Measurements from ENCODE around the gene OR8B8.

The OR8B8 gene

GRCh38 chr11:124474079-124474478 lies 28.6 kb upstream of the OR8B8 start:
- H4K20me1 ChIP-seq (ENCODE audit: insufficient read depth): no peaks in the 10 kb centered on the region
- no peaks in the 10 kb centered on the region for H3K4me1 ChIP-seq (ENCODE audit: low read depth, poor library complexity, severe bottlenecking)
- TF ChIP-seq CTCF (conservative IDR thresholded peaks at IDR 0.05; ENCODE audit: low read depth, low read length): no peak
- no peak overlapping the region for H3K4me2 ChIP-seq
- H3K79me2 ChIP-seq (ENCODE audit: insufficient read depth, low read depth): no peaks in the 10 kb centered on the region
- H3K9ac ChIP-seq: no peak overlapping the region
- no peak overlapping the region for H2AFZ ChIP-seq (ENCODE audit: low read depth)
- no peaks in the 10 kb centered on the region for H3K36me3 ChIP-seq (ENCODE audit: insufficient read depth)
- no peak overlapping the region for H3K27ac ChIP-seq
- H3K27me3 ChIP-seq (ENCODE audit: insufficient read depth, low read depth): no peaks in the 10 kb centered on the region
- H3K4me3 ChIP-seq (IDR thresholded peaks at IDR 0.05; ENCODE audit: insufficient read depth, low read depth, low read length): no peak overlapping the region

GRCh38 chr11:124473476-124473875 lies 28.0 kb upstream of the OR8B8 start:
- Histone ChIP-seq H2AFZ (ENCODE audit: low read depth) (no peak overlapping the region), H4K20me1 (ENCODE audit: insufficient read depth) (no peaks in the 10 kb centered on the region), H3K4me1 (ENCODE audit: low read depth, poor library complexity, severe bottlenecking) (no peaks in the 10 kb centered on the region), H3K79me2 (ENCODE audit: insufficient read depth, low read depth) (no peaks in the 10 kb centered on the region), H3K9ac (no peak overlapping the region), H3K4me2 (no peak overlapping the region), H3K36me3 (ENCODE audit: insufficient read depth) (no peaks in the 10 kb centered on the region), H3K4me3 (IDR thresholded peaks at IDR 0.05; ENCODE audit: insufficient read depth, low read depth, low read length) (no peak overlapping the region), H3K27ac (no peak overlapping the region), H3K27me3 (ENCODE audit: insufficient read depth, low read depth) (no peaks in the 10 kb centered on the region)
- TF ChIP-seq CTCF (conservative IDR thresholded peaks at IDR 0.05; ENCODE audit: low read depth, low read length): no peak

- Histone ChIP-seq H2AFZ (ENCODE audit: low read depth) (no peak overlapping the region), H3K27me3 (ENCODE audit: insufficient read depth, low read depth) (no peaks in the 10 kb centered on the region), H3K36me3 (ENCODE audit: insufficient read depth) (no peaks in the 10 kb centered on the region), H4K20me1 (ENCODE audit: insufficient read depth) (no peaks in the 10 kb centered on the region), H3K4me2 (no peak overlapping the region), H3K4me1 (ENCODE audit: low read depth, poor library complexity, severe bottlenecking) (no peaks in the 10 kb centered on the region), H3K4me3 (IDR thresholded peaks at IDR 0.05; ENCODE audit: insufficient read depth, low read depth, low read length) (no peak overlapping the region), H3K79me2 (ENCODE audit: insufficient read depth, low read depth) (no peaks in the 10 kb centered on the region), H3K27ac (no peak overlapping the region), H3K9ac (no peak overlapping the region)
- no peak for TF ChIP-seq CTCF (conservative IDR thresholded peaks at IDR 0.05; ENCODE audit: low read depth, low read length)
These were observed 25.2 kb upstream of the OR8B8 start for GRCh38 chr11:124470561-124471227.

GRCh38 chr11:124467381-124467927 lies 22.0 kb upstream of the OR8B8 start:
- Histone ChIP-seq H3K27ac (no peak overlapping the region), H3K4me1 (ENCODE audit: low read depth, poor library complexity, severe bottlenecking) (no peaks in the 10 kb centered on the region), H3K36me3 (ENCODE audit: insufficient read depth) (no peaks in the 10 kb centered on the region), H3K4me3 (IDR thresholded peaks at IDR 0.05; ENCODE audit: insufficient read depth, low read depth, low read length) (no peak overlapping the region), H3K79me2 (ENCODE audit: insufficient read depth, low read depth) (no peaks in the 10 kb centered on the region), H2AFZ (ENCODE audit: low read depth) (no peak overlapping the region), H3K4me2 (no peak overlapping the region), H4K20me1 (ENCODE audit: insufficient read depth) (no peaks in the 10 kb centered on the region), H3K9ac (no peak overlapping the region), H3K27me3 (ENCODE audit: insufficient read depth, low read depth) (no peaks in the 10 kb centered on the region)
- TF ChIP-seq CTCF (conservative IDR thresholded peaks at IDR 0.05; ENCODE audit: low read depth, low read length): no peak

Data from KMS-11 (cell line).